ENCODE data around the gene GP2.
"Not testable (repeated sequence)": the region's sequence is repeated elsewhere in the genome, so short reads cannot be mapped to it uniquely, and the experiment has no call there.

Gene GP2

DNA sequence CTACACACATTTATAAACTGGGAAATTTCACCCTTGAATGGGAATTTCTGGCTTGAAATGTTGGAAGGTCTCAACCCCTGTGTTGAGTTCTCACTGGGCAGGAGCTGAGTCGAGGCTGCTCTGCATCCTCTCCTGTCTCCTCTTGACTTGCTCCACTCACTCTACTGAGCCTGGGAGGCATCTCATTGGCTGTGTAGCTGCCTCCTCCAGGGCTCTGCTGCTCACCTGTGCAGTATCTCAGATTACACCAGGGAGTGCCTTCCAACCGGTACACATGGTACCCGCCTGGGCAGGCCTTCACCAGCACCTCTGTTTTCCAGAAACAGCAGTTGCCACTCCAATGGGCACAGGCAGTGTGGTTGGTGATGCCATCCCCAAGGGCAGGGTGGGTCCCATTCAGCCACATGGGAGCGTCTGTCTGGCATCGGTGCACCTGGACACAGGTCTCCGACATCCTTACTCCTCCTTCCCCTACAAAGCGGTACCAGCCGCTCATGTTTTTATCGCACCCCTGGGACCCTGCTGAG lies 3.7 kb downstream of the GP2 start:
- no peak for DNase-seq

DNA sequence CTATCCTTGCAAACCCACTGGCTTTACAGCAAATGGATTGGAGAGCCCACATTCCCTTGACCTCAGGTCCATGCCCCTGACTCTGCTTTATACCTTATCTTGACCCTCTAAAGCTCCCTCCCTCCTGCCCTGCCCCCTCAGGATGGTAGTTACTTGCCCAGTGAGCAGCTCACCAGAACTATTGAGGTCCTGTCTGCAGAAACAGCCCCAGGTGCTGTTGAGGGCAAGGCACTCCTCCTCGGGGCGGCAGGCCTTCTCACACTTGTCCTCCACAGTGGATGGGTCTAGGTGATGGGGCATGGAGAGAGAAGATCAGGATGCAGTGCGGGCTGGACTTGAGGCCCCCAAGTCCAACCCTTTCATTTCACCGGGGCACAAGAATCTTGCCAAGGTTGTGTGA lies 4.6 kb downstream of the GP2 start:
- no peak for DNase-seq

DNA sequence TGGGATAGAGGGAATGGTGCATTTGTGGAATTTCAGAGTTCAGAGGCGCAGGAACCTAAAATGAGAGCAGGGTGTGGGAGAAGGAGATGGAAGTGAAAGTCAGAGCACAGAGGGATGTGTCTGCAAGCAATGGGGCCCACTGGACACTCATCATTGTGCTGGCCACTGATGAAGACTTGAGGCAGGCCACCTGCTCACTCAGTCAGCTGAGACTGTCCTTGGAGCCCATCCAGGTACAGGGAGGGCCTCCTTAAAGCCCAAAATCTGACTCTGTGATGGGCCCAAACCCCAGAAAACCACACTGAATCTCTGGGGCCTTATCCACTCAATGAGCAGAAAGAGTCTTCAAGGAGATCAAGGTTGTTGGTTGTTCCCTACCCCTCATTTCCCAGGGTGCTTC lies 5.6 kb downstream of the GP2 start:
- no peak for DNase-seq

- not testable (repeated sequence) for DNase-seq
Observed at GRCh38 chr16:20321051-20321450, 6.3 kb downstream of the GP2 start.

DNA sequence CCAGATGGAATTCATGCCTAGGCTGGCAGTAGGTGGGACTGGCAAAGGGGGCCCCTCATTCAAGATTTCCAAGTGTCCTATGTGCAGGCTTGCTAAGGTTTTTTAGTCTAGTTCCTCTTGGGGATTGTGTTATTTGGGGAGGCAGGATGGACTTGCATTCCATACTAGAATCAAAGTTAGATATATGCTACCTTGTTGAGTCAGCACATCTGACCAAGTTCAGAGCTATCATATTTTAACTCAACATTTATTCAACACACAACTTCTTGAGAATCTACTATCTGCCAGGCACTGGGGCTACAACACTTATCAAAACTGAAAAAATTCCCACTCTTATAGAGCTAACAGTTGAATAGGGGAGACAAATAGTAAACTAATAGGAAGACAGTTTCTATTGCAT lies 6.7 kb downstream of the GP2 start:
- DNase-seq = no peak

- no peak for DNase-seq
Observed at GRCh38 chr16:20320178-20320577, 7.1 kb downstream of the GP2 start.

GRCh38 chr16:20319406-20319805 lies 7.9 kb downstream of the GP2 start:
- DNase-seq = no peak

DNA sequence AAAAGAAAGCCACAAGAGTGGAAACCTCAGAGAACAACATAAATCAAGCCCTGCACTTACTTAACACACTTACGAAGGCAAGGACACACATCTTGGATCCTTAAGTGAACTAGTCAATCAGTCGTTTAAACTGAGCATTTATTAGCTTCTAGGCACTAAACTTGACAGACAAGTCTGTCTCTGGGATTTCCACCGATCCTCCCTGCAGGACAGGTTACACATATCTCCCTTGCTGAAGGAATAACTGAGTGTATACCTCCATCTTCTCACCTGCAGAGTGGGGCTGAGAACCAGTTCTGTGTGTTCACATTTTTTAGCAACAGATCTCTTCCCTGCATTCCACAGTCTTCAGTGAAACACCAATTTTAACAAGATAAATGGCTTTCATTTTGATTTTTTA lies 8.9 kb downstream of the GP2 start:
- DNase-seq = no peak

DNA sequence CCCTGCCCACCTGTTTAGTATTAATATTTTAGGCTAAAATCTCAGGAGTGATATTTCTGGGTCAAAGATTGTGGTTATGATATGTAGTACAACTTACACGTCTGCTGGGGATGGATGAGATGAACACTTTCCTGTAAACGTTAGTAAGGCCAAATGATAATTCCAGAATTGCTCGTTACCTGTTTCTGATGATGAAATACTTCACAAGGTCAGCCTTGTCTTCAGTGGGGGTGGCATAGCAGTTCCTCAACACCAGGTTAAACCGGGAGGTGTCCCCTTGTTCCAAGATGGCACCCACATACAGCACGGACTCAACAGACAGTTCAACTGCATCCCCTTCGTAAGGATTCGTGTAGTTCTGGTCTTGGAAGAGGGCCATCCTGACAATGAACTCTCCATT lies 9.3 kb downstream of the GP2 start:
- DNase-seq = no peak

GRCh38 chr16:20317117-20317516 lies 10.2 kb downstream of the GP2 start:
- no peak for DNase-seq

GRCh38 chr16:20316715-20317114 lies 10.6 kb downstream of the GP2 start:
- no peak for DNase-seq

DNA sequence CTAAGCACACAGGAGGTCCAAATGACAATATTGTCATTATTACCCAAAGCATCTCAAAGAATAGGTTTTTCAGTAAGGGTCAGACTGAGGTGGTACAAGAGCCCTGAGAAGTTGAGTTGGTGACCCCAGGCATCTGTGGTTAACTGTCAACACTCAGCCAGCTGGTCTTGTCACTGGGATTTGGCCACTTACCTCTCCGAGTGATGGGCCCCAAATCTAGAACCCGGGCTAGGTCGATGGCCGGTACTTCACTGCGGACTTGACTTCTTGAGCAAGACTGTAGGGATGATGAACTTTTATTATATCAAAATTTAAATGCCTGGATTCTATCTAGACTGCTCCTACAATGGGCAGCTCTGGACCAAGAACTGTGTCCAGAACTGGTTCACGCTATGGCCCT lies 11.5 kb downstream of the GP2 start:
- no peak for DNase-seq

DNA sequence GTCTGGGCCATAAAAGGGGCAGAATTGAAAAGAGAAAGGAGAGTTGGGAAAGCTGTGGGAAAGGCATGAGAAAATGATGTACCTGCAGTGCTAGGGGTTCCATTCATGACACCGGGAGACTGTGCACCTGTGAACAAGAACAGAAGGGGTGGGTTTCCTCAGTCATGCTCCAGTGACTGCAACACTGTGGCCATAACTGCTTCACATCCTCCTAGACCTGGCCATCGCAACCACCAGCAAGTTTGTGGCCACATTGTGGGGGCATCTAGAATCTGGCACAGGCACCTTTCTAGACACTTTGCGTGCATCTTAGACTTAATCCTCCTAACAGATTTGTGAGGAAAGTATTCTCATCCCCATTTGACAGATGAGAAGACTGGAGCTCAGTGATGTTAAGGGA lies 12.7 kb downstream of the GP2 start:
- DNase-seq = no peak

- no peak for DNase-seq
Observed at GRCh38 chr16:20313741-20314140, 13.6 kb downstream of the GP2 start.

DNA sequence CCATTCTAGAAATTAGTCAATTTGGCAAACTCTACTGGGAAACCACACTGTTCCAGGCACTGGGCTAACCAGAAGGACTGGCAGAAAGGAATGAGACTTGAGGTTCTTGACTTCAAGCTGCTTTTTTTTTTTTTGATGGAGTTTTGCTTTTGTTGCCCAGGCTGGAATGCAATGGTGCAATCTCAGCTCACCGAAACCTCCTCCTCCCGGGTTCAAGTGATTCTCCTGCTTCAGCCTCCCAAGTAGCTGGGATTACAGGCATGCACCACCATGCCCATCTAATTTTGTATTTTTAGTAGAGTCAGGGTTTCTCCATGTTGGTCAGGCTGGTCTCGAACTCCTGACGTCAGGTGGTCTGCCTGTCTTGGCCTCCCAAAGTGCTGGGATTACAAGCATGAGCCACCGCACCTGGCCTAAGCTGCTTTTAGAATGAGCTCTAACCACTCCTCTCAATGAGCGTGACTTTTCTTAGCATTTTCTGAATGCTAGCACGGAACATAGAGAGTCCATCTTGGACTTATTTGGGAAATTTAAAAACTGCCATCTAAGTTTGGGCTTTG lies 14.7 kb downstream of the GP2 start:
- not testable (repeated sequence) for DNase-seq

DNA sequence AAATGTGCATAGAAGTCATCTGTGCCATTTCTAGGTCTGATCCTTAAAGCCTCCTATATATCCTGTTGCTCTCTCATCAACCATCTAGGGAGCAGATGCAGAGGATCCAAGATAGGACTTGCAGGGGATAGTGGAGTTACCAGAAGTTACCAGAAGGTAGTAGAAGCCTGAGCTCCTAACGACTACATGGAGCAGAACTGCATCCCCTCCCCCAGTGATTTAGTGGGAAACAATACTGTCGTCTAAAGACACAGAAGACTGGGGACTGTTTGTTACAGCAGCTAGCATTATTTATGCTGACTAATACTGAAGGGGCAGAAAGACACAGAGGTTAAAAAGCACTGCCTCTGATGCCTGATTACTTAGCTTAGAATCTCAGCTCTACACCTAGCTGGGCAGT lies 15.8 kb downstream of the GP2 start:
- DNase-seq = no peak

DNA sequence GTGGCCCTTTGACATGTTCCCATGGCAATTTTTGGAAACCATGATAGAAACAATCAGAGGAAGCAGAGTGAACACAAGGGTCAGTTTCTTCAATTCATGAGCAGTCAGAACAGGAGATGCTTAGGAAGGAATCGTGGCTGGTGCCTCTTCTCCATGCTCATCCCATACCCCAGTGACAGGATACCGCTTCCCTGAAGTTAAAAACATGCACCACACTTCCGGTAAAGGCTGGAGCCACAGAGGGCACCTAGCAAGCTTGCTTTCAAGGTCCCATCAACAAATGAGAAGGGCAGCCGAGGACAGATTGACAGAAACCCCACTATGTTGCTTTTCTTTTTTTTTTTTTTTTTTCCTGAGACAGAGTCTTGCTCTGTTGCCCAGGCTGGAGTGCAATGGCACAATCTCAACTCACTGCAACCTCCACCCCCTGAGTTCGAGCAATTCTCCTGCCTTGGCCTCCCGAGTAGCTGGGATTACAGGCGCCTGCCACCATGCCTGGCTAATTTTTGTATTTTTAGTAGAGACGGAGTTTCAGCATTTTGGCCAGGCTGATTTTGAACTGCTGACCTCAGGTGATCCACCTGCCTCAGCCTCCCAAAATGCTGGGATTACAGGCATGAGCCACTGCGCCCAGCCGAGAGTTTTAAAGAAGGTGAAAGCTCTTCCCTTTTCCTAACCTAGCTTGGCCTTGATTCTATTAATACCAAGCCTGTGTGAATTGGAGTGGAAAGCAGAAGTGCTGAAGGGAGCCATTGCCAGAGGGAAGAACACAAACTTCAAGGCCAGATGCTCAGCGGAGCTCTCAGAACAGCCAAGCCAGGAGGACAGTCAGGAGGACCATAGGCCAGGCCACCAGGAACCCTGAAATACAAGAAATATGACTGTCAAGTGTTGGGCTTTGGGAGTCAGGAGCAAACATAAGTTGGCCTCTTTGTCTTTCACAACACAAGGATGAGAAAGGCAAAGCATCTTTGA lies 16.6 kb downstream of the GP2 start:
- no peak for DNase-seq

GRCh38 chr16:20309786-20310185 lies 17.5 kb downstream of the GP2 start:
- DNase-seq = no peak

- DNase-seq = no peak
Observed at GRCh38 chr16:20308801-20309590, 18.3 kb downstream of the GP2 start.

DNA sequence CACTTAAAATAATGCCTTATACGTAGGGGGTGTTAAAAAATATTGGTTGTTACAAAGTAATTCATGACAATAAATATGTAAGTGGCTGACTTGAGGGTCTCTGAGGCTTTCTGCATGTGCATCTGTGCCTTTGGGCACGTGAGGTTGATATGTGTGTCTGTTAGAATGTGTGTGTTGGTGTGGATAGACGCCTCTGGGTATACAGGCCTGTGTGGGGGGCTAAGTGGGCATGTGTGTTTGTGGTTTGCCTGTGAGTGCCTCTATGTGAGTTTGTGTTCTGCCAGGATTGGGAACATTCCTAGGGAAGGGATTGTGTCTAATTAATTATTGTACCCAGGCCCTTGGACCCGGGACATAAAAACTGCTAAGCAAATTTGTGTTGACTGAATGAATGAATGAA lies 19.0 kb downstream of the GP2 start:
- no peak for DNase-seq

DNA sequence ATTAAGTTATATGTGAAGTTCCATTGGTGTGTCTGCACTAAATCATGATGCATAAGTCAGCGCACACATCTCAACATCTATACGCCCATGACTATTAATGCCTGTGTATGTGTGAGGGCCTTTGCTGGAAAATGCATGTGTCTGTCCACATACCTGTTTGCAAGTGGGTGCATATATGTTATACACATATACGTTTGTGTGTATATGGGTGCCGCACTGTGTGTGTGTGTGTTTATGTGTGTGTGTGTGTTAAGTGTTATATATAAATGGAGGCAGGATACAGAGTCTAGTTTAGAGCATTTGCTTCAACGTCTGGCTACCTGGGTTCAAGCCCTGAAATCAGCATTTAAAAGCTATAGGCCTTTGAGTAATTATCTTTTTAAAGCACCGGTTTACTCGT lies 19.5 kb downstream of the GP2 start:
- no peak for DNase-seq

DNA sequence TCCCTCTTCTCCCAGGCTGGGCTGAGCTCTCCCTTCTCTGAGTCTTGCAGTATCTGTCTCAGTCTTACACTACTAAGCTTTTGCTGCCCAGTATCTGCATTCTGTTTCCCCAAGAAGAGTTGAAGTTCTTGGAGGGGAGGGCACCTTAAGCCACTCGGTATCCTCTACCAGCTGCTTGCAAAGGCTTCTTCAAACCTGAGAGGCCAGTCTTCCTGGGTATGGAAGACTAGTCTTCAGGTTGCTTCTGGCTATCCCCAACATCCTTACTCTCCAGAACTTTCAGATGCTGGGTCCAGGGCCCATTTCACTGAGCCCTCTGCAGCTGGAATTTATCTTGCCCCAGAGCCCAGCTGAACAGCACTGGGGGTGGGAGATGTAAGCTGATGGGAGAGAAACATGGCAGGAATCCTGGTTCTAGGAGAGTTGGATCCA lies 20.1 kb downstream of the GP2 start:
- no peak for DNase-seq

GRCh38 chr16:20306401-20306800 lies 20.9 kb downstream of the GP2 start:
- no peak for DNase-seq

All from inflammatory macrophage (primary cell).